HG02981 (cell line): ENCODE results near the gene USHBP1.

ENCODE experiments used
- ATAC-seq: cut with Tn5 transposase; IDR thresholded peaks from one replicate; pipeline ENCODE4 v1.9.1; 2021; ENCODE audit warnings: mild to moderate bottlenecking, moderate library complexity; ENCODE audit not compliant: unreplicated experiment

USHBP1 gene, protein sequence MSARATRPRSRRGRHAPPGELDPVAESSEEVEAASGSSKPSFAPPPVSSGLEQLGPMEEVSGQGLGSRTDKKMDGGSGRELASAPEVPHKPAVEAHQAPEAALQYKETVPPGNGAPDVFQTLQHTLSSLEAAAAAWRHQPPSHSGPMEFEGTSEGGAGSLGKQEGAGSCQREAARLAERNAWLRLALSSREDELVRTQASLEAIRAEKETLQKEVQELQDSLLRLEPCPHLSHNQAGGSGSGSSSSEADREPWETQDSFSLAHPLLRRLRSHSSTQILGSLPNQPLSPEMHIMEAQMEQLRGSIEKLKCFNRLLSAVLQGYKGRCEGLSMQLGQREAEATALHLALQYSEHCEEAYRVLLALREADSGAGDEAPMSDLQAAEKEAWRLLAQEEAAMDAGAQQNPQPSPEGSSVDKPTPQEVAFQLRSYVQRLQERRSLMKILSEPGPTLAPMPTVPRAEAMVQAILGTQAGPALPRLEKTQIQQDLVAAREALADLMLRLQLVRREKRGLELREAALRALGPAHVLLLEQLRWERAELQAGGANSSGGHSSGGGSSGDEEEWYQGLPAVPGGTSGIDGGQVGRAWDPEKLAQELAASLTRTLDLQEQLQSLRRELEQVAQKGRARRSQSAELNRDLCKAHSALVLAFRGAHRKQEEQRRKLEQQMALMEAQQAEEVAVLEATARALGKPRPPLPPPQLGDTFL

DNA sequence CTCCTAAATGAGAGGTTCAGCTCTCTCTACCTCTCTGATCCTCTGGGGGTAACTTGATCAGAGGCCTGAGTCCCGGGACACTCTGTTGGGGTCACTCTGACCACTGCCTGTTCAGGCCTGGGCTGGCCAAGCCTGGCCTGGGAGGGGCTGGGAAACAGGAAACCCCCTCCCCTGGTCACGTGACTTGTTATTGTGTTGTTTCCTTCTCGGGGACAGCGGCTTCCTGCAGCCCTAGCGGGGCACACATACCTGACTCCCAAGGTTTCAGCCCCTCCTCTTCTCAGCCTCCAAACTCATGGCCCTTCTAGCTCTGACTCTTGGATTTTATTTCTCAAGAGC, at the start of gene USHBP1:
Gene USHBP1 (minus strand): TSS at position 105 of the 339 bp plus-strand sequence. CDS start 446 bp downstream, outside the sequence.
- no peak for ATAC-seq

DNA sequence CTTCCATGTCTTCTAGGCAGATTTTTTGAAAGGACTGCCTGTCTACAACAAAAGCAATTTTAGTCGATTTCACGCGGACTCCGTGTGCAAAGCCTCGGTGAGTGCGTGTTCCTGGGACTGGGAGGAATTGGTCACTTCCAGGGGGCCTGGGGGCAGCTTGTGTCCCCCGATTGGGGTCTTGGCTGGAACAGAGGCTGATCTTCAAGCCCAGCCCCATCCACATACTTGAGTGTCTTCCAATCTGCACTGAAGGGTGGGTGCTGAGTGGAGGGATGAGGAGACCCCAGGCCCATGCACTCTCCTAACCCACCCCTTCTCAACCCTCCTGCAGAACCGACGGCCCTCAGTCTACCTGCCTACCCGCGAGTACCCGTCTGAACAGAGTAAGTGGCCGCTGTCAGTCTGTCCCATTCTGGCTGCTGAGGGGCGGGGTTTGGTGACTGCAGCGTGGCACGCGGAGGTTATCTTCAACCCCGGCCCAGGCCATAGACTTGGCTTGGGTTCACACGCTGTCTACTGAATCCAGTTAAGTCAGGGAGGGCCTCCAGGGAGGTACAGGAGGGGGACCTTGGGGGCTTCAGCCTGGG, 49.6 kb upstream of the USHBP1 start:
- ATAC-seq = no peak

DNA sequence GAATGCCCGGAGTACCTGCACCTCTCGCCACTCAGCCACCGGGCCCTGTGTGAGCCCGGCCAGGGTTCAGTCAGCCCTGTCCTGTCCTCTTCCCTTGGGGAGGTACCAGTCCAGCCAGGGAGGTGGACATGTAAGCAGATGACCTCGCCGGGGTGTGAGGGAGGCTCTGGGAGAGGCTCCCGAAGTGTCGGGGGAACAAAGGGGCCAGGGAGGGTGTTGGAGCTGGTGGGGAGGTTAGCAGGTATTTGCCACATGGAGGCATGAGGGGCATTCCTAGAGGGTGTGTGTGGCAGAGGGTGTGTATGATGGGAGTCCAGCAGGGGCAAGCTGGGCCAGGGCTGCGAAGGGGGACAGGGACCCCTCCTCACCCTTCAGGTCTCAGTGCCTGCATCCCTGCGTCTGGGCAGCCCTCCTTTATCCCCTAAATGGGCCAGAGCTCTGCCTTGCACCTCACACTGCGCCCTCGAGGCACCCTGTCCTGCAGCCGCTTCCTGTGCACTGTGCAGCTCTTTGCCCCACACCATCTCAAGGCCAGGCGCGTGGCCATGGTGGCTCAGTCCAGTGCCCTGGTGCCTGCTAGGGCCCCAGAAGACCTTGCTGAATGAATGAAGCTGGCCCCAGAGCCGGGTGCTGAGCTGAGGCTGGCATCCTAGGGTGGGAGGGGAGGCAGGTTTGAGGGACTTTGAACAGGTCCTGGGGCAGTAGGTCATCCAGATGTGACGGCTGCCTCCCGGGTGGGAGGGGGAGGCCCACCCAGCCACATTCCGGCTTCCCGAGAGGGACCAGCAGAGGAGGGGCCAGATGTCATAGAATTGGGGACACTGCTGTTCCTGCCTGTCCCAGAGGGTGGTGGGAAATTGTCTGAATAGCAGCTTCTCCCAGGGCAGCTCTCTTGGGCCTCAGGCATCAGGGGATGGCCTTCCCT, 47.9 kb upstream of the USHBP1 start:
- ATAC-seq = no peak

DNA sequence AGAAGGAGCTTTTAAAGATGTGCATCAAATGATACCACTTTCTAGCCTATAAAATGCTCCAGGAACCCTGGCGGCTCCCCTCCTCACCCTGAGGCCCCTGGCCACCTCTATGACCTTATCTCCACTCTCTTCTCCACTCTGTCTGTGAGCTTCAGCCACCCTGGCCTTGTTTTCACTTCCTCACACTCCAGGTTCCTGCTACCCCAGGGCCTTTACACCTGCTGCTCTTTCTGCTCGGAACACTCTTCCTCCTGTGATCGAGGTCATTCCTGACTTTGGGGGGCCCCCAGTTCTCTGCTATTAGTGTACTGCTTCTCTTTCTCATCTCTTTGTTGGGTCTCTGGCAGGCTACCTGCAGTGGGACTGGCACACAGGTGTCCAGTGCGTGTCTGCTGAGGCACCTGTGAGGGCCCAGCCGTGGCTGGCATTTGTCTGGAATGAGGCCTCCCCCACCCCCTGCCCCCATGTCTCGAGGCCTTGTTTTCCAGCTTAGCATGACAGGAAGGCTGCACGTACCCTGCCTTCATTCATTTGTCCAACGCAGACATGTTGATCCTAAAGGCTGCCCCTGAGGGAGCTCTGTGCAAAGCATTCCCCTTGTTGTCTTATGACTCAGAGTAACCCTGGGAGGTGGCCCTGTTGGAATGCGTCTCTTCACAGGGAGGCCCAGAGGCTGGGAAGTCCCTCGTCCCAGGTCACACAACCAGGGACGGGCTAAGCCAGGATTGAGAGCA, 47.1 kb upstream of the USHBP1 start:
- no peak for ATAC-seq

DNA sequence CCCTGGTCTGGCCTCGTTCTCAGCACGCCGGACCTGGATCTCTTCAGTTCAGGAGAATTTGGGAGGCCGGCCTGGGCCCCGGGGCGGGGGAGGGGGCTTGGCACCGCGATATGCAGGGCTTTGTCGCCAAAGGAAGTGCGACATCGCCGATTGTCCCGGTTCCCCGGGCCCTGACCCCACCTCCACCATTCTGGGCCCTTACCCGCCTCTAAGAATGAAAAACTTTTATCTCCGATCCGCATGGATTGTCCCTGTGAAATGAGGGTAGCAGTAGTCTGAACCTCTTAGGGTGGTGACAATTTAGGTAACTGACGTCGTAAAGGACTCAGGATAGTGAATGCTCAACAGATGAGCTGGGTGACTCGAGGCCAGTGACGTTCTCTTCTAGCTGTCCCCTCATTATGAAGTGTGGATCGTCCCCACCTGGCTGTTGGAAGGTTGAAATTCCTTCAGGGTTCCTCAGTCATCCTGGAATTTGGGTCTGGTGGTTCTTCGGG, 45.5 kb upstream of the USHBP1 start:
- no peak for ATAC-seq

DNA sequence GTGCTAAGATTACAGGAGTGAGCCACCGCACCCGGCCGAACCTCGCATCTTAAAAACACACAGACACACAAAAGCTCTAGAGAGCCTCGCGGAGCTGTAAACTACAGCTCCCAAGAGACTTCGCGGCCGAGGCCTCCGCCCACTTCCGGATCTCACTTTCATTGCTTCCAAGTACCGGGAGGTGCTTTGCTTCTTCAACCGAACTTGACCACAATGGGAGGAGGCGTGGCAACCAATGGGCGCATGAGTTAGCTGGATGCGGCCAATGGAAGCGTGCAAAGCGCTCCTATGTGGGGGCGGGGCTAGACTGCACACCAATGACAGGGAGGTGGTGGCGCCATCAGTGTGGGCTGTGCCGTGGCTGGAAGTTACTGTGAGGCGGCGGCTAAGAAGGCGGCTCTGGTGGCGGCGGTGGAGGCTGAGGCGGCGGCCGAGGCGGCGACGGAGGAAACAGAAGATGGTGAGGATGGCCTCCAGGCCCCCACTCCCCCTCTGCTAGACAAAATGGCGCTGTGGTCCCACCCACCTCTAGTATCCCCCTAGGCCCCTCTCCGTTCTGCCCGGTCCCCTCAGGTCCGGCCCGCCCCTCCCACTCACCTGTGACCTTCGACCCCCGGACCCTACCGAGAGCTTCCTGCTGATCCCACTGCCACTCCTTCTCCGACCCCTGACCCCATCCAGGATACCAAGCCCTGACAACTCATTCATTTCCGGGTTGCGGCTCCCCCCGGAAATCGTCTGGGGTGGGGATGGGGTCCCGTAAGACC, 44.8 kb upstream of the USHBP1 start, which contains the start of gene DDA1:
Gene DDA1 (plus strand): TSS at position 366 of the 767 bp plus-strand sequence. CDS start 92 bp downstream, at position 458.
- ATAC-seq = peak; percentile 53

DNA sequence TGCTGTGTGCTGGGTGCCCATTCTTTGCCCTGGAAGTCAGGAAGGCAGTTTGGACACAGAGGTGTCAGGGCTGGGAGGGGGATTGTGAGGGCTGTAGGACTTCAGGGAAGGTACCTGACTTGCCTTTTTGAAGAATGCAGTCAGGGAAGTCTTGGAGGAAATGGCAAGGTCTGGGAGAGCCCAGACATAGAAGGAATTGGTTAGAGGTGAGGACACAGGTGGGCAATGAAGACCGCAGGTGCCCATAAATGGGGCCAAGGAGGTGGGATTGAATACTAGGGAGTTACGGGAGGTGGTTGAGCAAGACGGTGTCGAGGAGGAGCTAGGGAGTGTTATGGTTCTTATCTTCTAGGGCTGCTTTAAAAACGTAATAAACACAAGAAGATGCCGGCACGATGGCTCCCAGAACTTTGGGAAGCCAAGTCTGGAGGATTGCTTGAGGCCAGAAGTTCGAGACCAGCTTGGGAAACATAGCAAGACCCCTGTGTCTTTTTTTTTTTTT, 43.4 kb upstream of the USHBP1 start:
- no peak for ATAC-seq

DNA sequence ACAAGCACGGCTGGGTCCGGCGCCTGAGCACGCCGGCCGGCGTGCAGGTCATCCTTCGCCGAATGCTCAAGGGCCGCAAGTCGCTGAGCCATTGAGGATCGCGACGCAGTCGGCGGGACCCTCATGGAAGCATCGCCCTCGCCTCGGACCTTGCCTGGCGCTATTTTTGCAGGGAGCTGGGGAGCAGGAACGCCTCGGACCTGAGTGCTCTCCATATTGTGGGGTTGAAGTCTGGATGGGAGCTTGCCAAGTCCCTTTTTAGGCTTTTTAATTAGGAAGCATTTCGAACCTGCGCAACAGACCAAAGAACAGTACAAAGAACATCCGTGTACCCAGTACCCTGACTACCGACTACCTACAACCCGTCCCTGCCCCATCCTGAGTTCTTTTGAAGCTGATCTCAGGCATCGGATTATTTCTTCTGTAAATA, 41.8 kb upstream of the USHBP1 start:
- no peak for ATAC-seq

DNA sequence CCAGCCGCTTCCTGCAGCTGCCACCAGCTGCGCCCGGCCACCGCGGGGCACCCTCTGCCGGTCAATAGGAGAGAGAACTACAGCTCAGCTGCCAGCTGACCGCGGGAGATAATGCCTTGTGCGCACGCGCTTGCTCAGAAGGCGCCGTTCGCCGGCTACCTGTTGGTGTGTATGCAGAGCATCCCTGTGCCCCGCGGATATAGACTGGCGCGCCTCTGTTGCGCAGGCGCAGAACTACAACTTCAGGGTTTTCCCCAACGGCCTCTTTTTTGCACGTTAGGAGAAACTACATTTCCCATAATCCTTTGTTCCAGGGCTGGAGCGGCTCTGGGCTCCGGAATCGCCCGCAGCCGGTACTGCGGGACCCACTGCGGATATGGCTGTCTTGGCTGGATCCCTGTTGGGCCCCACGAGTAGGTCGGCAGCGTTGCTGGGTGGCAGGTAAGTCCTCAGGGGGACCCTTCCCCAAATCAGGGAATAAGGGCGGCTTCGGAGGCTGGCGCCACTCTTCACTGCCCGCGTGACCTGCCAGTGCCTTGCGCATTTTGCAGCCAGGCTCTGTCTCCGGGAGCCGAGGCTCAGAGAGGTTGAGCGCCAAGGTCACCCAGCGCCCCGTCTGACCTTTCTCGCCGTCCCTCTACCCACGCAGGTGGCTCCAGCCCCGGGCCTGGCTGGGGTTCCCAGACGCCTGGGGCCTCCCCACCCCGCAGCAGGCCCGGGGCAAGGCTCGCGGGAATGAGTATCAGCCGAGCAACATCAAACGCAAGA, 41.2 kb upstream of the USHBP1 start, which contains the start of gene MRPL34:
Gene MRPL34 (plus strand): TSS at position 356 of the 768 bp plus-strand sequence. CDS start 21 bp downstream, at position 377.
- ATAC-seq = peak; percentile 70

DNA sequence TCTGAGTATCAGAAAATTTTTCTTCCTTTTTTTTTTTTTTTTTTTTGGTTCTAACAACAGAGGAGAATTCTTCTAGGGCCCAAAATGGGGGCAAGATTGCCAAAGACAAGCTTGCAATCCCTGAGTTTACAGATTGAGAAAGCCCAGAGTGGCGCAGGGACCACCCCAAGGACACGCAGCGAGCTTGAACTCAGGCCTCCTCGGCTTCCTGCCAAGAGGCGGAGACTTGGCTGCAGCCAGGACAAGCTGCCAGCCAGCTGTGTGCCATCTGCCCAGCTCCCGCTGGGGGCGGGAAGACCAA, 40.6 kb upstream of the USHBP1 start:
- no peak for ATAC-seq

DNA sequence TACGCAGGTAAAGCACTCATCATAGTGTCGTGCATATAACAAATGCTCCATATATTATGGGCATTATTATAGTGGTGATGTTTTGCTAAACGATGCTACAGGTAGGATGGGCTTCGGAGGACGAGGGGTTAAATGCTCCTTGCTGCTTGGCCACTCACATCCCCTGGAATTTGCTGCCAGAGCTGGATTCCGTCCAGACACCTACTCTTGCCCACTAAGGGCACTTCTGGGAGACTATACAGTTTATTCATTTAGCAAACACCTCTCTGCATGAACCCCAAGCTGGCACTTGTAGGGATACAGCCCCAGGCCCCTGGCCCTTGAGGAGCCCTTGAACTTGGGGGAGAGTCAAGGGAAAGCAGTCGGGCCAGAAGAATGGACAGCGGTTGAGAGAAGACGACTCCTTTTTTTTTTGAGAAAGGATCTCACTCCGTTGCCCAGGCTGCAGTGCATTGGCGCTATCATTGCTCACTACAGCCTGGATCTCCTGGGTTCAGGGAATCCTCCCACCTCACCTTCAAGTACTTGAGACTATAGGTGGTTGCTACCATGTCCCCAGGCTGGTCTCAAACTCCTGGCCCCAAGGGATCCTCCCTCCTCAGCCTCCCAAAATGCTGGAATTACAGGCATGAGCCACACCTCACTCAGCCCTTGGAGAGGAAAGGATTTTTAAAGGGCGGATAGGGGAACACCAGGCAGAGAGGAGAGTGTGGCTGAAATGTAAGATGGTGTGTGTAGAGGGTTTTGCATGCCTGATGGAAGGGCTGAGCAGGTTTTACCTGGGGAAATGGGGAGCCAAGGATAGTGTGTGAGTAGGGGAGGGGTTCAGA, 40.1 kb upstream of the USHBP1 start:
- ATAC-seq = no peak

DNA sequence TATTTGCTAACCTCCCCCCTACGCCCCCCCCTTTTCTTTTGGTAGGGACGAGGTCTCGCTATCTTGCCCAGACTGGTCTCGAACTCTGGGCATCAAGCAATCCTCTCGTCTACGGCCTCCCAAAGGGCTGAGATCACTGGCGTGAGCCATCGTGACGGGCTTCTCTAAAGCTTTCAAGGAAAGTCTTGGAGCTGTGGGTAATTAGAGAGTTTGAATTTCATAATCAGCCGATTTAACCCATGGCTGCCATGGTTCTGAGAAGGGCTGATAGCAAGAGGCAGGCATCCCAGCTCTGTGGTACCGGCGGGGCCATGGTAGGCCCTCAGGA, 39.4 kb upstream of the USHBP1 start:
- ATAC-seq = no peak

DNA sequence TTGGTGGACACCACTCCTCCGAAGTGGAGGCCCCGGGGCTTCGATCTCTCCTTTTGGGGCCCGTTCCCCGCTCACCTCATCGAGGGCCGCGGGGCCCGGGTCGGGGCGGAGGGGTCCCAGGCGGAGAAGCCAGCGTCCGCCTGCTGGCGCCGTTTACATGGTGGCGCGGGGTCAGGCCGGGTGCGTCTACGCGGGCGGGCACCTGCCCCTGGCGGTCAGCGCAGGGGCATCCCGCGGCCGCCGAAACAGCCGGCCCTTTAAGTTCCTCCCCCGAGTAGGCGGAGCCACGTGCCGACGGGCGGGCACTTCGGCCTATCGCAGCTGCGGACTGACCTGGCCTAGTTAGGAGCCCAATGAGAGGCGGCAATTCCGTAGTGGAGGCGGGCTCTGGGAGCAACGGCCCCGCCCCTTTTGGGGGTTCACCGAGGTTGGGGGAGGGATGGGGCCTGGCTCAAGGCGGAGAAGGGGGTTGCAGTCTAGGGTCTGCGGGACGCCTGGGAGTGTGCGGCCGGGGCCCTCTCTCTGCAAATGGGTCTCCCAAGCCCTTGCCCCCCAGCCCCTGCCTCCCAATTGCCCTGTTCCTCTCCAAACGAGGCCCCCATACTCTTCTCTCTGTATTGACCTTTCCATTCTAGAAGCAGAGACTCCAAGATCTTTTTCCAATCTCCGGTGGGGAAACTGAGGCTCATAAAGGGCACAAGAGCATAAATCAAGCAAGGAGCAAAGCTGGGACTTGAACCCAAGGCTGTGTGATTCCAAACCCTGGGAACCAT, 38.8 kb upstream of the USHBP1 start, which contains the start of gene ABHD8:
Gene ABHD8 (minus strand): TSS at position 259 of the 773 bp plus-strand sequence. CDS start 1,809 bp downstream, outside the sequence.
- ATAC-seq = peak; percentile 51

DNA sequence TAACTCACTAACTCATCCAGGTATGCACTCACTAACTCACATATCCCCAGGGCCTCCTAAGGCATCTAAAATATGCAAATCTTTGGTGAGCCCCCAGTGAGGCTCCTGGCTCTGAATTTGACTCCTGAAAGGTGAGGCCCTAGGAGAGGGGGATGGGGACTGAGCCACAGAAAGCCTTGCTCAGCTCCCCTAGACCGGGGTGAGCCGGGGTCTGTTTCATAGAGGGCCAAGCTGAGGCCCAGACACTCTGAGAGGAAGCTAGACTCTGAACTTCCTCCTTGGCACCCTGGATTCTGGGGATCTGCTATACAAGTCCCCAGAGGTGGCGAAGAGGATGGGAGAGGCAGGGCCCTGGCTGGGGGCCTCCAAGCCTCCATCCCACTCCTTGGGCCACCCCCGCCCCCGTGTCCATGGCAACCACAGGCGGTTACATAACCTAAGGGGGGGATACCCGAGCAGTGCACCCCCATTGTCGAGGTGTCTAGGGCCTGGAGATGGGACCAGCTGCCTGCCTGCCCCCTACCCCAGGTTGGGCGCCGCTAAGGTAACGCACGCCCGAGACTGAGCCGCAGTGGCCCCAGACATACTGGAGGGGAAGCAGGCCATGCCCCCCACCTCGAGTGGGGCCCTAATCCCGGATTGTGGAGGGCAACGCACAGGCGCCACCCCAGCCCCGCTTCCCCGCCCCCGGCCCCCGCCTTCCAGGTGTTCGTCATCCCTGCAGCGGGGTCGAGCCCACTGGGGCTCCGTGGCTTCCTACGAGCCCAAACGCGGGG, 38.0 kb upstream of the USHBP1 start:
- no peak for ATAC-seq

DNA sequence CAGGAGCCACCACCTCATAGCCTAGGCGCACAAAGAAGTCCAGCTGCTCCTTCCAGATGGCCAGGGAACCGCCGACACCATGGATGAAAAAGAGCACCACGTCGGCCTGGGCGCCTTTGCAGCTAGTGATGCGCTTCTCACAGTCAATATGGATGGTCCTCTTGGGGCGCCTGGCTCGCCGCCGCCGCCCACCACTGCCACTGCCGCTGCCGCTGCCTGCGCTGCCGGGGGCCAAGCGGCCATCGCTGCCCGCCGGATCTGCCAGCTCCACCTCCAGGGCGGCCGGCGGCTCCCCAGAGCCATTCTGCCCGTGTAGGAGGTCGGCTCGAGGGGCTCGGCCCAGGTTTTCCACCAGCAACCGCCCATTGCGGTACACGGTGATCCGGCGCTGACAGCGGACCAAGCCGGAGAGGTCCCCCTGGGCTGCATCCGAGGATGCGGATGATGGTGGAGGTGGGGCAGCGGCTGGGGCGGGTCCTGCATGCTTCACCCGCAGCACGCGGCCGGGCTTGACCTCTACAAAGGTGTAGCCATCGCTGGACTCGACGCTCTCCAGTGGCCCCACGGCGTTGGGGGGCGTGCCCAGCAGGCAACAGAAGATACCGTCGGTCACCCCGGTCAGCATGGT, 36.6 kb upstream of the USHBP1 start:
- no peak for ATAC-seq
